Stimulated activated CD4-positive, alpha-beta T cell treated with anti-CD3 and anti-CD28 coated beads, Interleukin-15, amount 100 ng/mL, for 24 hours (primary cell): ENCODE results near the gene RNGTT.

Source experiments
- DNase-seq: peaks from one replicate; pipeline ENCODE4 v3.0.0-alpha.2; 2020

The RNGTT gene

GRCh38 chr6:88650979-88651378, 312.4 kb downstream of the RNGTT start:
- DNase-seq = no peak

- no peak for DNase-seq
Observed at GRCh38 chr6:88650029-88650619, 313.3 kb downstream of the RNGTT start.

DNA sequence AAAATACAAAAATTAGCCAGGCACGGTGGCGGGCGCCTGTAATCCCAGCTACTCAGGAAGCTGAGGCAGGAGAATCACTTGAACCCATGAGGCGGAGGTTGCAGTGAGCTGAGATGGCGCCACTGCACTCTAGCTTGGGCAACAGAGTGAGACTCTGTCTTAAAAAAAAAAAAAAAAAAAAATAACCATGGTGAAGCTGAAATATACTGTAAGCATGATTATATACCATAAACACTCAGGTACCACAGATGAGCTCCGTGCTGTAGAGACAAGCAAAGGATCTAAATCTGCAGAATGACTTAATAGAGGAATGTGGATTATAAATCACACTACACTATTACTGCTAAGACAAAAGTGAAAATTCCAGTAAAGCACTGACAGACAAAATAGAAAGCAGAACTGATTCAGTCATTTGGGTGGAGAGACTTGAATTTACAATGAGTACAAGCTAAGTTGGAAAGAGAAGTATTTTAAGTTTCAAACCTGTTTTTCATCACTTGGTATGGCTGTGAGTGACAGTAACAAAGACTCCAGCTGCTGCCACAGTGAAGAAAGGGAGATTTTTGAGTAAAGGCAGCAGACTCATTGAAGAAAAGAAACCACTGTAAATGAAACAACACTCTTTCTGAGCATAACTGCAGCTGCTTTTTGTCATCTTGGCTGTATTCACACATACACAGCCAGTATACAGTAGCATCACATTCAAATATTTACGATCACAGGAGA, 322.1 kb downstream of the RNGTT start:
- no peak for DNase-seq

GRCh38 chr6:88637761-88638545, 325.5 kb downstream of the RNGTT start:
- no peak for DNase-seq

- no peak for DNase-seq
Observed at GRCh38 chr6:88636871-88637270, 326.5 kb downstream of the RNGTT start.

GRCh38 chr6:88633782-88634181, 329.6 kb downstream of the RNGTT start:
- DNase-seq = no peak

GRCh38 chr6:88631830-88632229, 331.6 kb downstream of the RNGTT start:
- no peak for DNase-seq

DNA sequence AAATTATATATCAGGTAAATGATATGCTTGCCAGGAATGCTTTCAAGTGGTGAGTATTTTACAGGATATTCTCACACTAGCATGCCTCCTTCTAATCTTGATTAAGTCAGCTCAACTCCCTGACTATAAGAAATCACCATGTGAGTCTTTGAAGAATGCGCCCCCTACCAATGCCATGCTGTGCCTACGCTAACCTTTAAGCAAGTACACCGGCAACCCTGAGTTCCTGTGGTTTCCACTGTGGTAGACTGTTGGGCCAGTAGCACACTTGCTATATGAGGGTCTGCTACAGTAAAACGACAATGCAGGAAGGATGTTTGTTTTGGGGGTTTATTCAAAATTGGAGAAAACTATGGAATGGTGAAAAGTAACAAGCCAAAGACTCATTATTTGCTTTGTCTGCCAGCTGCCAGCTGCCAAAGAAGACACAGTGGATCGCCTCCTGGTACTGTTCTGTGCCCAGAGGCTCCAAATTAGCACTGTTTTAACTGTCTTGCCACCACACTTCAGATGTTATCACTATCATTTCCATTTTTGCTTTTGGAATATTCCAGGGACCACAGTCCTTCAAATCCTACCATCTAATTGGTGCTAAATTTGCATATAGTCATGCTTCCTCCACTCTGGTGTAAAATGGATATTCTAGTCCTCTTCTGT, 333.5 kb downstream of the RNGTT start:
- DNase-seq = no peak

- no peak for DNase-seq
Observed at GRCh38 chr6:88626460-88626859, 337.0 kb downstream of the RNGTT start.

DNA sequence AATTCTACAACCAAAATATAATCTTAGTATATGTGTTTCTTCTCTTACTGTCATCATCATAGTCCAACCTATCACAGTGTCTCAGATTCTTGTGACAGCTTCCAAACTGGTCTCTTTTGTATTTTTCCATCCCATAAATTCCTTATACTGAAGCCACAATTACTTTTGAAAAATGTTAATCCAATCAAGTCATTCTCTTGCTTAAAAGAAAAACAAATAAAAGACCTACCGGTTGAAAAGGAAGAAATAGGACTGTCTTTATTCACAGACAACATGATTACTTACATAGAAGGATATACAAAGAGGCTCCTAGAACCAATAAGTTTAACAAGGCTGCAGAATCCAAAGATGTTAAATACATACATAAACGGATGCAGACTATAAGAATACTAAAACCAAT, 339.9 kb downstream of the RNGTT start:
- no peak for DNase-seq

DNA sequence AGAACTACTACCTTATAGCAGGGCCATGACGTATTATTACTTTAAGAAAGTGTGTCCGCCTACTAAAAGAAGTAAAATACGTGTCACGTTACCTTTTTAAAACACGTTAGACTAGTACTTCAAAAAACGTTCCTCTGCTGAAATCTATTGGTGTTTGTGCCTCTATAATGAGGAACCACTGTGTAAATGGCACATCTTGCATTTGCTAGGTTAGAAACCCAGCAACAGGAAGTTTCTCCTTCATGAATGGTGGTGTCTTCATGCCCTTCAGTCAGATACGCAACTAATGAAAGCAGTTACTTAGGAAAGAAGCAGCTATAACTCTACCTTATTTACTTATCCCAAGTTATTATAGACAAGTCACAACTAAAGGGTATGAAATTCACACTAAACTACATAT, 343.5 kb downstream of the RNGTT start:
- DNase-seq = no peak

GRCh38 chr6:88616380-88616779, 347.0 kb downstream of the RNGTT start:
- DNase-seq = no peak

DNA sequence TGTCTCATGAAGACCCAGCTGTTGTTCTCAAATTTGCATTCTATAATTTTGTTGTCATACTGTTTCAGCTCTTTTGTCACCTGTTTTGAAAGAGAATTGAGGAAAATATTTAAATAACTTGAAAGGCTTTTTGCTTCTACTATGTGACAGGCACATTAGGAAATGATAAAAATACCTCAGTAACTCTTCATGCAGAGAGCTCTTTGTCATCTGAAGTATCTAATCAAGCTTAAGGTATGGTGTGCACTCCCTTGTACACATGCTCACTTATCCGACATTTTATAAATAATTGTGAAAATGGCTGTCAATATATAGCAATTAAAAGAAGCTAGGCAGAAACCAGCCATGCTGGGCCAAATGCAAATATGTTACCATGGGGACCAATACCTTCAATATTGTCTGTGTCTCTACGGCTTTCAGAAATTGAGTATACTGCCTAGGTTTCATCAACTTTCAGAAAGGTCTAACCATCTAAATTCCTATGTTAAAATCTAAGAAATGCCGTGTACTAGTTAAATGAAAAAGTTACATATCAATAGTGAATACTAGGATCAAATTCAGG, 349.0 kb downstream of the RNGTT start:
- DNase-seq = no peak

GRCh38 chr6:88612631-88613030, 350.8 kb downstream of the RNGTT start:
- no peak for DNase-seq

DNA sequence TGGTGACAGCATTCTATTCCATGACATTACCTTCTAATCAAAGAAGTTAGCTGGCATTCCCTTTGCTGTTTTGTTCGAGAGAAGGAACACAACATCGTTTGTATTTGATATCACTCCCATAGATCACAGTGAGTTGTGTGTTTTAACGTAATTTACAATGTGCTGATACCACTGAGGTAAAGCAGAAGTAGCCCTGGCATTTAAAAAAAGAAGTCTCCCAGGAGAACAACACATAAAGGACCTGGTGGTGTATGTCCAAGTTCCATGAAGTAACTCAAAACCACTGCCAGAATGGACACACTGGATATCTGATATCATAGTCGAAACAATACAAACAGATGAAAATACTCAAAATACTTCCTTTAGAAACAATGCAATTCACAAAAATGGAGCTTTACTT, 351.7 kb downstream of the RNGTT start:
- no peak for DNase-seq

DNA sequence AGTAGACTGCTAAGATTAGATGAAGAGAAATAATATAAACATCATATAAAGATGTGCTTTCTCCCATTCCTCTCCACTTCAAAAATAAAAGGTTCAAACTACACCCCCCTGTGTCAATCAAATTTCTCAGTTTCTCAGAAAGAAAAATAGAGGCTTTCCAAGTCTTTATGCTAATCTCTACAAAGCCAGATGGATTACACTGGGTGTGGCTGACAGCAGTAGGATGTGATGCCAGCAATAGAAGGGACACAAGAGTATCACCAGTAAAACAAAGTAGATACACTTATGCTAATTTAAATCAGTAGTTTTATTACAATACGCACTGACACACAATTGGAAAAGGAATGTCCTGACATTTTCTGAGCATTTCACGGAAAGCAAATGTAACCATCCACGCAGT, 353.4 kb downstream of the RNGTT start:
- DNase-seq = no peak

GRCh38 chr6:88605271-88605670, 358.1 kb downstream of the RNGTT start:
- no peak for DNase-seq

DNA sequence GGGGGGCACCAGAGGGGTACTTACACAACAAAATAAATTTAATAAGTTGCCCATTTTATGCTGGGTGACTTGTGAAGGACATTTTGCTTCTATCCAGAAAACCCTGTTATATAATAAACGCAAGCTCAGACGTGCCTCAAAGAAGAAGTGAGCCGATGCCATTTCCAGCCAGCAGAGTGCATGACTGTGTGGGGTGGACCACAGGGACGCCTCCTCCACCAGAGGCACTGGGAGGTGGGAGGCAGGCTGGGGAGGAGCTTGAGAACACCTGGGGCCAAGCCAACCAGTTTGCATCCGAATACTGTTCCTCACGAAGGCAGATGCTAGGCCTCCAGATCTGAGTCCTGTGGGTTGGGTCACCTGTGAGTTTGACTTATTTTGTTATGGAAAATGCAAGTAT, 363.8 kb downstream of the RNGTT start:
- DNase-seq = no peak

DNA sequence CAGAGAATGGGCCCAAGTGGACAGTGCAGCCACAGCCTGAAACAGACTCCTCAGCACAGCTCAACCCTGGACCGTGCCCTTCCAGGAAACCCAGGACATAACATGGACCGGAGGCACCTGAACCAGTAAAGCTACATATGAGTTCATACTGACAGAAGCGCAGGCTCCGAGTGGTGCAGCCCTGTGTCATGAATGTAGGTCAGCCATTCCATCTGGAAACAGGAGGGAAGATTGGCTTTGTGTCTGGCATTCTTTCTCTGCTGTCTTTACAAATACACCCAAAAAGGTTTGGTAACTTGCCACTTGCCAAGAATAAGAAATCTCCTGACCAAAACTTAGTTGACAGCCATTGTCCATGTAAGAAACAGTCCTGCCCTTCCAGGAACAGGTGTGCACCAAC, 366.6 kb downstream of the RNGTT start:
- DNase-seq = no peak

DNA sequence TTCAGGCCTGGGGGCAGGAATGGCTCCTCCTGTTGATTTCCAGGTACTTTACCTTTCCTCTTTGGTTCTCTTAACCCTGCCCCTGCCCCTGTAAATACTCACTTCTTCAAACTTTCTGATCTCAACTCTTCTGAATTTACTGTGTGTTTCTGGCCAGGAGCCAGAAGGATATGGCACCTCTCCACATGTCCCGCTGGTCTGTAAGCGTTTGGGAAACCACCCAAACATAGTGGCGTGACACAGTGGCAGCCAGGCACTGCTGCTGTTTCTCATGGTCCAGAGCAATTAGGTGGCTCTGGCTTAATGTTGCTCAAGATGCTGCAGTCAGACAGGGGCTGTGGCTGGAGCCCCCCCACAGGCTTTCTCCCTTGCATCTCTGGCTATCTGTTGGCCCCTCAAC, 374.5 kb downstream of the RNGTT start:
- no peak for DNase-seq

- no peak for DNase-seq
Observed at GRCh38 chr6:88587150-88587520, 376.3 kb downstream of the RNGTT start.

DNA sequence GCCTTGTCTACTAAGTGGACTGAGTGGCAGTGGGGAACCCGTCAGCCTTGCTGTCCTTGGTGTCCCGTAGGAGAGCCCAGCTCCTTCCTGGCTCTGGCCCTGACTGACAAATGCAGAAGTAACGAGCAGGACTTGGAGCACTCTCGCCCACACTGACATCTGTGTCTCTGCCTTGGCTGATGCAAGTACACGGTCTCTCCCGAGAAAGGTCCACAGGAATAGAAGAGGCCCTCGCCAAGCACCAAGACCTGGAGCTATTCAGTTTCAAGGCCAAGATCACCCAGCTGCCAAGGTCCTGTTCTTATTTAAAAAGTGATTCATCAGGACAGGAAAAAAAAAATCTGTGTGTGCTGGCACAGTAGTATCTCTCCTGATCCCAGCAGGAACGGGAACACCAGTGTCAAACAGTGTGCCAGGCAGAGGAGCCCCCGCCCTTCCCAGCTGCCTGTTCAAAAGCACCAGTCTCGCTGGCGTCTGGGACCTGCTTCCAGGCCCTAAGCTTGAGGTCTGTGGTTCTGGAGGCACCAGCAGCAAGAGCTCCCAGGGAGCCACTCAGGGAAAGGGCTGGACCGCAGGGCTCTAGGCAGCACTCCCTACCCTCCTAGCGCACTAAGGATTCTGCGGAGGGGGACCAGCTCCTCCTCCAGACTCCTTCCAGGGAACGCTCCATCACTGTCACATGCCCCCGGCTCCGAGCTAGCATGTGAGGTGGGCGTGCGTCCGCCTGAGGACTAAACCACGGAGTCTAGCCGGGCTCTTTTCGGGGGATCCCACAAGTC, 376.9 kb downstream of the RNGTT start:
- no peak for DNase-seq

DNA sequence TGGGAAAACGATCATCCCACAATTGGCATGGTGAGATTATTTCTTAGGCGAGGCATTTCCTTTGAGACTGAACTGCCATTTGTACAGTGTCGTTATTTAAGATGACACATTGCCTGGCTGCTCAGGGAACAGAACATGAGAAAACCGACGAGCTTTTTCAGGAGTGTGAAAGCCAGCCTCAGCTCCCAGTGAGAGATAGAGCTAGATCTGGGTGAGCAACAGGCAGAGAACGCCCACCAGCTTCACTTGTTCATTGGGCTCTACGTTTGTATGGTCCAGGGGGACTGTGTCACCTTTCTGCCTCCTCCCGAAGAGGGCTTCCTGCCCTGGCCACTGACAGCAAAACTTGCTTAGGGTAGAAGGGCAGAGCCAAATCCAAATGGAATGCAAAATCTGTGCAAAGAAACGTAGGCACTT, 378.1 kb downstream of the RNGTT start:
- DNase-seq = no peak
